ENCODE results near the gene MEPCE. TPM values are rescaled to one million over a fixed set of nuclear protein-coding genes. Genes with fewer than 3 reads are reported as not detected.

Gene MEPCE
- total RNA-seq, 1 donor from 2014 or later = 23.1 TPM

- ATAC-seq (no peak), DNase-seq (ENCODE audit: low spot score) (no peak)
Observed at GRCh38 chr7:100456562-100456961, 26.9 kb downstream of the MEPCE start.

GRCh38 chr7:100457033-100457432 is 27.4 kb downstream of the MEPCE start:
- ATAC-seq = no peak

DNA sequence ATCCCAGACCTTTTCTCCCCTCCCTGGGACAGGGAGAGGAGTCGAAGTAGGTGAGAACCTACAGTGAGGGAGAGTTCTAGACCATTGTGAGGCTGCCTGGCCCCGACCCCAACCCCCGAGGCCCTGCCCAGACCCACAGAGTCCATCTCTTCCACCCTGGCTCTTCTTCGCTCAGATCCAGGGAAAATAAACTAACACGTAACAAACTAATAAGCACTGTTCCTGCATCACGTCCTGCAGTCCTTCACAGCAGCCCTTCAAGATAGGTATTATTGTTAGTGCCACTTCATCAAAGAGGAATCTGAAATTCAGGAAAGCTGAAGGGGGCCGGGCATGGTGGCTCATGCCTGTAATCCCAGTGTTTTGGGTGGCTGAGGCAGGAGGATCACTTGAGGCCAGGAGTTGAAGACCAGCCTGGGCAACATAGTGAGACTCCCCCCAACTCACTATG is 34.6 kb downstream of the MEPCE start, which contains the start of gene SPACDR:
TSS of gene SPACDR (minus strand) at position 51 of the 451 bp plus-strand sequence. CDS start 235 bp downstream, outside the sequence.
- no peak for ATAC-seq
- DNase-seq (ENCODE audit: low spot score) = no peak

More at GRCh38 chr7:100457033-100457432, 27.4 kb downstream of the MEPCE start:
- no peak for DNase-seq (ENCODE audit: low spot score)

- DNase-seq (ENCODE audit: low spot score) (no peak), ATAC-seq (no peak)
Observed at GRCh38 chr7:100464791-100465190, 35.2 kb downstream of the MEPCE start.

- DNase-seq (ENCODE audit: low spot score) (no peak), ATAC-seq (peak; percentile 8)
Observed at GRCh38 chr7:100465299-100465698, 35.7 kb downstream of the MEPCE start.

DNA sequence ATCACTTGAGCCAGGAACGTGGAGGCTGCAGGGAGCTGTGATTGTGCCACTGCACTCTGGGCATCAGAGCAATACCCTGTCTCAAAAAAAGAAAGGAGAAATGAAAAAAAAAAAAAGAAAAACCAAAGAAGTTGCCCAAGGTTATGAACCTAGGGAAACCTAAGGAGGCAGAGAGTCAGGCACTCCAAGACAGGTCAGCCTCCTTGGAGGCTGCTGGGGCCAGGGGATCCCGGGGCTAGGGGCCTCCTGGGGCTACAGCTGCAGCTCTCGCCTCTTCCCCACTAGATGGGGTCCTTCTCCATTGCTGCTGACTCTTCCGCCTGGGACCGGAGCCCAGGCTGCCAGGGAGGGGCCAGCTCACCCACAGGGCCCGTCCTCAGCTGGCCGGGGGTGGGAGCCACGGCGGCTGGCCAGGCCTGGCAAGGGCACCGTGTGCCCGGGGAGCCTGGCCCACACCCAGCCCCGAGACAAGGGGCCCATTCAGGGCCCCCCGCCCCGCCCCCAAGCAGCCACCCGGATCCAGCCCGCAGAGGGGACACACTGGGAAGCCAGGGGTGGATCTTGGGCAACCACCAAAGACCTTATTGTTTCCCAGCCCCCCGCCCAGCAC is 36.2 kb downstream of the MEPCE start:
- ATAC-seq (peak; percentile 88), DNase-seq (ENCODE audit: low spot score) (peak; percentile 79)

DNA sequence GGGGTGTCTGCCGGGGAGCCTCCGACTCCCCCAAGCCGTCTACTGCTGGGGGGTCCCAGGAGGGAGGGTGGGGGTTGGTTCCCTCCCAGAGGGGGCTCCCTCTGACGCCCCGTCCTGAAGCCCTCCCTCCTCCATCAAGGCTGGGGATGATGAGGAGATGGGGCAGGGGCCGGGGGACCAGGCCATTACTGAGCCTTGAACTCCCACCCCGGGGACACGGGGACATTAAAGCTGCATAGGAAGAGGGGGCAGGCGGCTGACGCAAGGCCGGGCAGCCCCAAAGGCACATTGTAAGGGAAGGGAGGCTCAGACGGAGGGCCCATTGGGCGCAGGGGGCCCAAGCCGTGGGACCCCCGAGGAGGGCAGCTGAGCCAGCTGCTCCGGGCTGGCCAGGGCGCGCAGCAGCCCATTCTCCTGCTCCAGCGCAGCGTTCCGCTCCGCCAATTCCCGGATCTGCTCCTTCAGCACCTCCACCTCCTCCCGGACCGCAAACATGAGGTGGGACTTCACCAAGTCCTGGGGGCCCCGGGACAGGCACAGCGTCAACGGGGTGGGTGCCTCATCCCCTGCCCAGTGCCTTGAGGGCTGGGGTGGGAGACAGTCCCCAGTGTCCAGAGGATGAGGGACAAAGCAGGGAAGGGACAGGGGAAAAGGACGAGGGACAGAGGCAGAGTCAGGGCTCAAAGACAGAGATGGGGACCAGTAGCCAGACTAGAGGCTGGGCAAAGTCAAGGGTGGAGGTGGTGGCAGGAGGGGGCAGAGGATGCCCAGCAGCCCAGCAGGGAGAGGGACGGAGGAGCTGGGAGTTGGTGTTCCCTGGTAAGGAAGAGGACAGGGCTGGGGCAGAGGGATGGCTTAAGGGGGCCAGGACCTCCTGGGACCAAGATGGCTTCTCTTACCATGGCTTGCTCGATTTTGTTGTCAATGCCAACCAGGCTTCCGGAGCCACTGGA is 37.3 kb downstream of the MEPCE start:
- no peak for ATAC-seq
- DNase-seq (ENCODE audit: low spot score) = no peak

DNA sequence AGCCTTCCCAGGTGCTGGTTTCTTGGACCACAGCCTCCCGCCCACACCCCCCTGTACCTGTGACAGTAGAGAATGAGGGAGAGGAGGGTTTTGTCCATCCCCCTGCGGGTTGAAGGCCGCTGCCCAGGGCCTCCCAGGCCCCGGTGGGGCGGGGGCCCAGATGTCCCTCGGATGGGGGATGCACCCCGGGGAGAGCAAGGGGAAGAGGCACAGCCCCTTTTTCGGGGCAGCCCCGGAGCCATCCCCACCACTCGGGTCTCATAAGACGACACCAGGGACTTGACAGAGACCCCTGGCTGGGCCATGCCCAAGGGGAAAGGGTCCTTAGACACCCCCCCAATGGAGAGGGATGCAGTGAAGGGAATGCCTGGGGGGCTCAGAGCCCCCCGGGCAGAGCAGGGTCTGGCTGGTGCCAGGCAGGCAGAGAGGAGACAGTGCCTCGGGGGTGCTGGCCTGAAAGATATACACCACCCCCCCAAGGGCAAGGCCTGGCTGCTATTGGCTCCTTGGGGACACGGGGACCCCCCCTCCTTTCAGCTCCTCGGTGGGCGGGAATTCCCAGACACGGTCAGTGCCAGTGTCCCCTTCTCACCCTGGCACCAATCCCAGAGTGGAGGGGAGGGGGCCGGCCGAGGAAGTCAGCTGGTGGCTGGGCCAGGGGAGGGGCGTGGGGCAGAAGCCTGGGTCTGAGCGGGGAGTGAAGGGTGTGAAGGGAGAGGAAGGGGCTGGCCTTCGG is 38.2 kb downstream of the MEPCE start:
- DNase-seq (ENCODE audit: low spot score) = no peak

GRCh38 chr7:100469227-100470044 is 39.8 kb downstream of the MEPCE start:
- ATAC-seq (peak; percentile 89), DNase-seq (ENCODE audit: low spot score) (peak; percentile 88)

More for the DNA sequence above, 38.2 kb downstream of the MEPCE start:
- no peak for ATAC-seq

- DNase-seq (ENCODE audit: low spot score) (no peak), ATAC-seq (no peak)
Observed at GRCh38 chr7:100471021-100471420, 41.4 kb downstream of the MEPCE start.

GRCh38 chr7:100472121-100472851 is 42.7 kb downstream of the MEPCE start:
- no peak for ATAC-seq

DNA sequence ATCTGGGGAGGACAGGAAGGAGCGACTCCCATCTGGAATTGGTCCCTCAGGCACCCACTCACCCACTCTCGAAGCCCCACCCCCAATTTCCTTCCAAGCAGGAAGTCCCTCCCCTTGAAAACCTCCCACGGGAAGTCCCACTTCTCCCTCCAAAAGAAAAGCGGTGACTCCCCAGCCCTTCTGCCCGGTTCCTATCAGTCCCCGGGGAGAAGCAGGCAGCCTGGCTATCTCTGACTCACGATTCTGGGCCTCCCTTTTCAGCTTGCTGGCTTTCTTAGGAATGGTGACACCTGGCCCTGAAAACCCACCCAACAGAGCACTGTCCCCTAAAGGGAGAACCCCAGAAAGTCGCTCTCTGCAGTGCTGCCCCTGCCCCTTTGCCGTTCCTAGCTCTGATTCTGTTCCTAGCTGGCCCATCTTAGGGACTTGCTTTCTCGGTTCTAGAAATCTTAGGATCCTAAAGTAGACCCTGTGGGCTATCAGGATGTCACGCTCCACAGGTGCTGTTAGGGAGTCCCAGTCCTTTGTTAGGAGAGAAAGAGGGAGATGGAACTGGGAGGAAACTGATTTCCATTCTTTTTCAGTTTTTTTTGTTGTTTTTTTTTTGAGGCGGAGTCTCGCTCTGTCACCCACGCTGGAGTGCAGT is 43.3 kb downstream of the MEPCE start:
- no peak for DNase-seq (ENCODE audit: low spot score)
- ATAC-seq = no peak

More at GRCh38 chr7:100472121-100472851, 42.7 kb downstream of the MEPCE start:
- DNase-seq (ENCODE audit: low spot score) = no peak

GRCh38 chr7:100475549-100475948 is 45.9 kb downstream of the MEPCE start:
- ATAC-seq = no peak
- no peak for DNase-seq (ENCODE audit: low spot score)

DNA sequence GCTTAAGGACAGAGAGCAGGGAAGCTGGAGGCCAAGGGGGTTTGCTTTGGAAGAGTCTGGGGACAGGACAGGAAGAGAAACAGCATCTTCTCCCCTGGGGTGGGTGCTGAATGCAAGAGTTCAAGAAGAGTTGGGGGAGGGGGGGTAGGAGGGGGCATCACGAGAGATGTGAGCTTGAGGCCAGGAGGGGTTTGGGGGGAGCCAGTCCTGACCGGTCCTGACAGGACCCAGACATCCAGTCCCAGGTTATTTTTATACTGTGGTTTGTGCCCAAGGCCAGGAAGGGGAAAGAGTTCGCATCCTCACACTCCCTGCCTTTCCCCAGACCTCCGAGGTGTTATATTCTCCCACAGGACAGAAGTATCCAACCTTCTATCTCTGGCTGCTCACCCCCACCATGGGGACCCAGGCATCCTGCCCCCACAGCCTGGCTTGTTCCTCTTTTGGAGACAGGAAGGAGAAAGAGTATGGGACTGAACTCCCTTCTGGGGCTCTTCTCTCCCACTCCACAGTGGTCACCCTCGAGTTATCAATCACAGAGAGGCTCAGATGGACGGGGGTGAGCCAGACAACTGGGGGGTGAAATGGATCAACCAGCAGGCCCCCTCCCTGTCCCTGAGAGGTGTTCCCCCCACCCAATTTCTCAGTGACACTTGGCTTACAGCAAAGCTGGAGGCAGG is 46.6 kb downstream of the MEPCE start:
- DNase-seq (ENCODE audit: low spot score) (no peak), ATAC-seq (no peak)

DNA sequence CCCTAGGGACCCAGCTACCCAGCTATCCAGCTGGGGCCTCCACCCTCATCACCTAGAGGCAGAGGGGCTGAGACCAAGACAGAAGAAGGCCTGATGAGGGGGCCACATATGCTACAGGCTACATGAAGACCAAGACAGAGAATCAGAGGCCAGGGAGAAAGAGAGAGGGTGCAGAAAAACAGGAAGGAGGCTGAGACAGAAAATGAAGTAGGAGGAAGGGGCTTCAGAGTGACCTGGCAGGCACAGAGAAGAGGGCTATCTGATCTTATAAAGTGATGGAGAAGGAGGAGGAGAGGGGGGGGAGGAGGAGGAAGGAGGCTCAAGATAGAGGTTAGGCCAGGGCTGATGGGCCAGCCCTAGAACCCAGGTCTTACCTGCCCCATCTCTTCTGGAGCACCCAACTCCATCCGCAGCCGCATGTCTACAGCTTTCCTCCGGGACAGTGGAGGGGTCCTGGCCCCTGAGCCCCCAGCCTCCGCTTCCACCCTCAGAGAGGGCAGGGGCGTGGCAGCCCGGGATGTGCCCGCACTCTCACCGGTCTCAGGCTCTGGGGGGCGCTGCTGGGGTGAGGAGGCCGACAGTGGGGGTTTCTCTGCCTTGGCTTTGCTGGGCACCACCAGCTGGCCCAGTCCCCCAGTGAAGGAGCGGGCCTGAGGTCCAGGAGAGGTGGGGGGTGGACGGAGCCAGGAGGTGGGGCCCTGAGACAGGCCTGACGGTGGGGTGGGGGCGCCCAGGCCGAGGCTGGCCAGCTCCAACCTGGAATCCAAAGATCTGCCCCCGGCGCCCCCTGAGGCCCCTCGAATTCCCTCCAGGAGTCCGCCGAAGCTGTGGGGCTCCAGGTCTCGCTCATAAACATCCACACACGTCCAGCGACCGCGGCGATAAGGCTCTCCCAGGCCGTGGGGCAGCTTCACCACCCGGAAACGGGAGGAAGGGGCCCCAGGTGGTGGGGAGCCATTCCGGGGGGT is 47.6 kb downstream of the MEPCE start:
- DNase-seq (ENCODE audit: low spot score) = no peak
- ATAC-seq = no peak

- ATAC-seq (no peak), DNase-seq (ENCODE audit: low spot score) (no peak)
Observed at GRCh38 chr7:100477871-100478267, 48.2 kb downstream of the MEPCE start.

- DNase-seq (ENCODE audit: low spot score) (peak; percentile 94), ATAC-seq (peak; percentile 88)
Observed at GRCh38 chr7:100478958-100479660, 49.5 kb downstream of the MEPCE start, which contains the start of gene TSC22D4. TSS of gene TSC22D4 (minus strand) at chr7:100479214. CDS start at chr7:100478038, 1,176 bp downstream.

All from left lobe of liver (tissue), 2 donors.